IMR-90 (cell line): Measurements from ENCODE around the gene DHX40. TPM values are rescaled to one million over a fixed set of nuclear protein-coding genes. Genes with fewer than 3 reads are reported as not detected.

Source experiments
- ATAC-seq: fragments of 200-7000 bp; cut with Tn5 transposase; 2 replicates; pipeline ENCODE4 v1.9.1; 2020; ENCODE audit warnings: low read depth, mild to moderate bottlenecking, moderate library complexity
- BruUV-seq: library from RNA; stranded (reverse); fragments of 400-500 nt; replicated peaks from 2 replicates; lab custom pipeline; 2021; lab: Mats Ljungman, UMichigan
- CTCF ChIA-PET: fragments of 300-600 bp; formaldehyde crosslinking; extraction: SDS; loops from one replicate; lab custom pipeline; 2021; ENCODE audit warnings: antibody characterized with exemption; lab: Yijun Ruan, JAX
- POLR2A ChIA-PET: fragments of 300-600 bp; sonication (Branson Sonifier 250); formaldehyde crosslinking; loops from one replicate; lab custom pipeline; 2022; ENCODE audit warnings: antibody characterized with exemption; ENCODE audit not compliant: unreplicated experiment; lab: Charles Lee
- DNase-seq: peaks from one replicate; pipeline ENCODE4 v3.0.0; 2013
- H2AFZ ChIP-seq: replicated peaks from 2 replicates; pipeline ENCODE3; 2013; ENCODE audit warnings: low read length, mild to moderate bottlenecking; ENCODE audit not compliant: poor library complexity
- H2AK5ac ChIP-seq: 2 replicates; pipeline ENCODE4 v1.6.1; 2013; ENCODE audit warnings: low read depth, low read length, inconsistent platforms
- H2AK9ac ChIP-seq: replicated peaks from 2 replicates; pipeline ENCODE3; 2013; ENCODE audit warnings: mild to moderate bottlenecking, low read depth, low read length, moderate library complexity; ENCODE audit not compliant: poor library complexity
- H2BK120ac ChIP-seq: 2 replicates; pipeline ENCODE4 v1.6.1; 2013; ENCODE audit warnings: low read depth, low read length, inconsistent platforms
- H2BK15ac ChIP-seq: 3 replicates; pipeline ENCODE4 v1.6.1; 2013; ENCODE audit warnings: low read depth, low read length, inconsistent platforms
- H2BK20ac ChIP-seq: 2 replicates; pipeline ENCODE4 v1.6.1; 2013; ENCODE audit warnings: low read depth, mild to moderate bottlenecking, inconsistent platforms, low read length, moderate library complexity
- H2BK5ac ChIP-seq: 2 replicates; pipeline ENCODE4 v1.6.1; 2013; ENCODE audit warnings: mild to moderate bottlenecking, low read depth, low read length, inconsistent platforms; ENCODE audit not compliant: poor library complexity, severe bottlenecking
- H3K14ac ChIP-seq: replicated peaks from 2 replicates; pipeline ENCODE4 v1.6.1; 2013; ENCODE audit warnings: low read depth, low read length, inconsistent platforms
- H3K18ac ChIP-seq: 2 replicates; pipeline ENCODE4 v1.6.1; 2013; ENCODE audit warnings: low read depth, low read length, control low read depth
- H3K23ac ChIP-seq: 2 replicates; pipeline ENCODE4 v1.6.1; 2013; ENCODE audit warnings: low read depth, low read length, inconsistent platforms
- H3K27ac ChIP-seq: 2 replicates; pipeline ENCODE4 v1.5.1; 2013; ENCODE audit warnings: mild to moderate bottlenecking, control low read depth, low read length; ENCODE audit not compliant: insufficient read depth
- H3K27me3 ChIP-seq: 2 replicates; pipeline ENCODE4 v1.6.1; 2013; ENCODE audit warnings: low read length; ENCODE audit not compliant: control insufficient read depth, insufficient read depth
- H3K36me3 ChIP-seq: 2 replicates; pipeline ENCODE4 v1.6.1; 2013; ENCODE audit warnings: low read length, mixed read lengths; ENCODE audit not compliant: control insufficient read depth, insufficient read depth
- H3K4ac ChIP-seq: 2 replicates; pipeline ENCODE4 v1.6.1; 2013; ENCODE audit warnings: low read depth, low read length, inconsistent platforms
- H3K4me1 ChIP-seq: 2 replicates; pipeline ENCODE4 v1.6.1; 2013; ENCODE audit warnings: low read length, mixed read lengths; ENCODE audit not compliant: control insufficient read depth, insufficient read depth
- H3K4me2 ChIP-seq: 2 replicates; pipeline ENCODE4 v1.6.1; 2013; ENCODE audit warnings: low read depth, mild to moderate bottlenecking, control low read depth, low read length, moderate library complexity
- H3K4me3 ChIP-seq: 2 replicates; pipeline ENCODE4 v1.5.1; 2013; ENCODE audit warnings: low read depth, mild to moderate bottlenecking, control low read depth, low read length, moderate library complexity; ENCODE audit not compliant: insufficient read depth
- H3K56ac ChIP-seq: 2 replicates; pipeline ENCODE4 v1.6.1; 2013; ENCODE audit warnings: low read length, inconsistent platforms; ENCODE audit not compliant: insufficient read depth; ENCODE audit errors: extremely low read depth
- H3K79me1 ChIP-seq, 2 experiments: 2 replicates each; pipeline ENCODE4 v1.6.1; 2013; ENCODE audit warnings: low read length in 2 of 2, inconsistent platforms in 1 of 2, low read depth in 1 of 2
- H3K9ac ChIP-seq: 2 replicates; pipeline ENCODE4 v1.6.1; 2013; ENCODE audit warnings: low read depth, low read length, control low read depth
- H3K9me1 ChIP-seq: 2 replicates; pipeline ENCODE4 v1.6.1; 2013; ENCODE audit warnings: low read length, inconsistent platforms; ENCODE audit not compliant: insufficient read depth
- H3K9me3 ChIP-seq: 2 replicates; pipeline ENCODE4 v1.6.1; 2013; ENCODE audit warnings: low read length; ENCODE audit not compliant: control insufficient read depth, insufficient read depth
- H4K20me1 ChIP-seq: 2 replicates; pipeline ENCODE4 v1.6.1; 2013; ENCODE audit warnings: low read length, inconsistent platforms; ENCODE audit not compliant: insufficient read depth
- H4K5ac ChIP-seq: 2 replicates; pipeline ENCODE4 v1.6.1; 2013; ENCODE audit warnings: mild to moderate bottlenecking, low read depth, low read length, control low read depth
- H4K8ac ChIP-seq, 2 experiments: 2 replicates each; pipeline ENCODE4 v1.6.1; 2013; ENCODE audit warnings: low read depth in 2 of 2, low read length in 2 of 2, control low read depth in 1 of 2, inconsistent platforms in 1 of 2
- H4K91ac ChIP-seq: 2 replicates; pipeline ENCODE4 v1.6.1; 2013; ENCODE audit warnings: low read depth, low read length, inconsistent platforms; ENCODE audit not compliant: insufficient read depth
- CEBPB ChIP-seq: IDR thresholded peaks from 2 replicates; pipeline ENCODE4 v1.6.1; 2012; ENCODE audit warnings: low read depth, low read length, improper control_type of control experiment
- CTCF ChIP-seq: conservative IDR thresholded peaks from 2 replicates; pipeline ENCODE4 v1.5.1; 2012; ENCODE audit warnings: mild to moderate bottlenecking, low read depth, low read length, improper control_type of control experiment
- WGBS, 2 experiments: methylation state at CpG; one replicate each; pipeline versions ENCODE4 v1.1.5 to v1.1.7; 2013; ENCODE audit warnings: missing lambda C conversion rate in 2 of 2; ENCODE audit not compliant: insufficient read length in 1 of 2; ENCODE audit errors: extremely low coverage in 2 of 2; 5-methylcytosine and 5-hydroxymethylcytosine counted together
- dilution Hi-C: fragments of 300-500 bp; cut with HindIII; formaldehyde crosslinking; loops from one replicate; pipeline ENCODE4 v1.14.3; 2018; ENCODE audit warnings: low sequenced_read_pairs; ENCODE audit not compliant: unreplicated experiment
- in situ Hi-C: fragments of 300-500 bp; cut with MboI; formaldehyde crosslinking; loops from 3 replicates; pipeline ENCODE4 v1.14.3; 2019; ENCODE audit warnings: low sequenced_read_pairs, inconsistent platforms, mixed read lengths
- intact Hi-C: fragments of 100-400 bp; cut with micrococcal nuclease; formaldehyde crosslinking; loops from 2 replicates; pipeline ENCODE4 v1.10.0; 2022
- polyA plus RNA-seq, 3 experiments: library from polyadenylated mRNA; depleted of rRNA; stranded (reverse); fragments of >200 nt; gene quantifications; 2 replicates each; pipeline ENCODE4 v1.2.3, GENCODE V29; 2012; ENCODE audit warnings: low replicate concordance in 1 of 3
- total RNA-seq: library from RNA; depleted of rRNA; stranded (reverse); fragments of >200 nt; gene quantifications from 2 replicates; pipeline ENCODE4 v1.2.3, GENCODE V29; 2012

The DHX40 gene
- total and polyA plus RNA-seq, 2 of the 4 experiments (the other 2 are of a cell fraction) = 17.4 to 44.4 TPM

DNA sequence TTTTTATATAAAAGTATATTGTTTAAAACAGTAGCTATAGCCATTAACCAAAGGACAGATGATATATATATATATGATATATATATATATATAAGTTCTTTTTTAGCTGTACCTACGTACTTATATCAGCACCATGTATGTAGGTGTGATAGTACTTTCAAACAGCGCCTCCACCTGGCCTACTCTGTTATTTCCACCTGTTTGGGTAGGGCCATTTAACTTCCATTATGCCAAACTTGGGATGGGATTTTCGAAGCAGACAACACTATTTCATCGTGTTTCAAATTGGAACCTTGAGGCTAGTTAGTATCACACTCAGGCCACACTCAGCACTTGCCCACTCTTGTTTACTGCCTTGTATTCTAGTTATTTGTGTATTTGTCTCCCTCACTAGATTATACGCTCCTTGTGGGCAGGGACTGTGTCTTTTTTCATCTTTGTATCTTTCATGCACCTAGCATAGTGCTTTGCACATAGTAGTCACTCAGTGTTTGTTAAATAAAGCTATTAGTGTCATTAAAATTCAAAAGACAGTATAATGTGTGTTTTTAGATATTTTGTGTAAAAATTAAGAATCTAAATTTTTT is 42.5 kb downstream of the DHX40 start:
- intact Hi-C loops (no loop called here), dilution Hi-C loops (no loop called here)

More for the DNA sequence above, 42.5 kb downstream of the DHX40 start:
- Histone ChIP-seq H3K4ac (no peak overlapping the region), H4K20me1 (no peaks in the 10 kb centered on the region), H3K9ac (no peak overlapping the region), H3K23ac (no peak overlapping the region), H3K79me1 (no peaks in the 10 kb centered on the region; a peak in 1 of 4 replicates), H3K18ac (no peak overlapping the region), H2BK20ac (no peak overlapping the region), H3K4me1 (no peaks in the 10 kb centered on the region), H2BK15ac (no peak overlapping the region), H2AFZ (no peak overlapping the region), H4K91ac (no peak overlapping the region), H4K5ac (no peak overlapping the region), H3K56ac (no peak overlapping the region), H2BK120ac (no peak overlapping the region), H3K9me1 (no peaks in the 10 kb centered on the region), H4K8ac (no peak overlapping the region), H3K27me3 (no peaks in the 10 kb centered on the region), H2AK9ac (no peak overlapping the region), H3K36me3 (peaks cover 16% of the 10 kb centered on the region), H2AK5ac (no peak overlapping the region), H3K4me2 (no peak overlapping the region), H3K9me3 (no peaks in the 10 kb centered on the region), H3K4me3 (no peak overlapping the region), H2BK5ac (no peak overlapping the region), H3K14ac (no peak overlapping the region), H3K27ac (no peak overlapping the region)
- no CpG with 5 or more reads among the region's 5 CpGs for WGBS, 2 experiments
- 0 out of 2 replicates have a peak, but pooled peaks have one; percentile 14 for TF ChIP-seq CTCF
- TF ChIP-seq CEBPB = no peak
- DNase-seq (no peak), ATAC-seq (no peak)
- ChIA-PET POLR2A (no interaction called here), CTCF (interaction anchor here (1.0 to 1.7 kb wide), 2 partner anchors 9 to 27 kb away, joined by 3 to 4 read pairs; no protein-coding TSS in a partner anchor)
- in situ Hi-C loops = no loop called here
- no TSS peak for BruUV-seq
